ENCODE results near the gene TMEM131L.

- TF ChIP-seq MAX (IDR thresholded peaks at IDR 0.05) (no peak), FOXM1 (IDR thresholded peaks at IDR 0.05; ENCODE audit: borderline replicate concordance, low read depth) (no peak), EP300 (IDR thresholded peaks at IDR 0.05; ENCODE audit: borderline replicate concordance) (no peak), RAD21 (IDR thresholded peaks at IDR 0.05; ENCODE audit: low read depth) (no peak), USF1 (IDR thresholded peaks at IDR 0.05) (no peak), EGR1 (IDR thresholded peaks at IDR 0.05) (no peak), ZBTB7A (IDR thresholded peaks at IDR 0.05; ENCODE audit: low read depth) (no peak), TAF1 (IDR thresholded peaks at IDR 0.05; ENCODE audit: low read depth) (no peak), REST (IDR thresholded peaks at IDR 0.05; ENCODE audit: low read depth) (no peak), TCF12 (IDR thresholded peaks at IDR 0.05; ENCODE audit: low read depth) (no peak), YY1 (IDR thresholded peaks at IDR 0.05; ENCODE audit: low read depth) (no peak)
Measured at GRCh38 chr4:153622778-153623240, 156.6 kb downstream of the TMEM131L start.

Measured in Ishikawa (cell line).